HG02759 (cell line): ENCODE results near the gene RASL11A.
"Not testable (repeated sequence)": the region's sequence is repeated elsewhere in the genome, so short reads cannot be mapped to it uniquely, and the experiment has no call there.

Source experiments
- ATAC-seq: cut with Tn5 transposase; IDR thresholded peaks from one replicate; pipeline ENCODE4 v1.9.1; 2021; ENCODE audit warnings: mild to moderate bottlenecking, moderate library complexity; ENCODE audit not compliant: unreplicated experiment

Gene RASL11A

GRCh38 chr13:27266917-27267316, 3.7 kb upstream of the RASL11A start:
- no peak for ATAC-seq

- ATAC-seq, result no peak
Measured at GRCh38 chr13:27267596-27267995, 3.0 kb upstream of the RASL11A start.

- no peak for ATAC-seq
Measured at GRCh38 chr13:27269114-27269665, 1.4 kb upstream of the RASL11A start.

- ATAC-seq, result no peak
Measured at GRCh38 chr13:27271570-27272096, 1.0 kb downstream of the RASL11A start.

GRCh38 chr13:27273658-27274425, 3.2 kb downstream of the RASL11A start:
- no peak for ATAC-seq

GRCh38 chr13:27274631-27275030, 4.0 kb downstream of the RASL11A start:
- ATAC-seq, result no peak

- no peak for ATAC-seq
Measured at GRCh38 chr13:27276188-27276587, 5.6 kb downstream of the RASL11A start.

GRCh38 chr13:27279506-27279905, 8.9 kb downstream of the RASL11A start:
- ATAC-seq, result no peak

GRCh38 chr13:27280009-27280656, 9.5 kb downstream of the RASL11A start:
- no peak for ATAC-seq

GRCh38 chr13:27280841-27281240, 10.2 kb downstream of the RASL11A start:
- ATAC-seq, result no peak

- ATAC-seq, result no peak
Measured at GRCh38 chr13:27281420-27281819, 10.8 kb downstream of the RASL11A start.

GRCh38 chr13:27283906-27284493, 13.4 kb downstream of the RASL11A start:
- ATAC-seq, result no peak

- no peak for ATAC-seq
Measured at GRCh38 chr13:27288392-27288791, 17.8 kb downstream of the RASL11A start.

GRCh38 chr13:27289011-27289665, 18.5 kb downstream of the RASL11A start:
- no peak for ATAC-seq

GRCh38 chr13:27290715-27291114, 20.1 kb downstream of the RASL11A start:
- ATAC-seq, result no peak

- ATAC-seq, result not testable (repeated sequence)
Measured at GRCh38 chr13:27291967-27292366, 21.3 kb downstream of the RASL11A start.

GRCh38 chr13:27293076-27293691, 22.6 kb downstream of the RASL11A start:
- ATAC-seq, result no peak

GRCh38 chr13:27293873-27294515, 23.4 kb downstream of the RASL11A start:
- no peak for ATAC-seq

- ATAC-seq, result no peak
Measured at GRCh38 chr13:27295096-27295495, 24.5 kb downstream of the RASL11A start.

GRCh38 chr13:27295660-27296059, 25.0 kb downstream of the RASL11A start:
- ATAC-seq, result no peak
